GM21515 (cell line): Measurements from ENCODE around the gene CPSF7.
A peak's percentile ranks its signal among the peaks of the same experiment; 100 is the strongest.
"Not testable (repeated sequence)": the region's sequence is repeated elsewhere in the genome, so short reads cannot be mapped to it uniquely, and the experiment has no call there.

Experiments used
- ATAC-seq: cut with Tn5 transposase; IDR thresholded peaks from one replicate; pipeline ENCODE4 v1.9.1; 2021; ENCODE audit not compliant: unreplicated experiment

The CPSF7 gene, protein sequence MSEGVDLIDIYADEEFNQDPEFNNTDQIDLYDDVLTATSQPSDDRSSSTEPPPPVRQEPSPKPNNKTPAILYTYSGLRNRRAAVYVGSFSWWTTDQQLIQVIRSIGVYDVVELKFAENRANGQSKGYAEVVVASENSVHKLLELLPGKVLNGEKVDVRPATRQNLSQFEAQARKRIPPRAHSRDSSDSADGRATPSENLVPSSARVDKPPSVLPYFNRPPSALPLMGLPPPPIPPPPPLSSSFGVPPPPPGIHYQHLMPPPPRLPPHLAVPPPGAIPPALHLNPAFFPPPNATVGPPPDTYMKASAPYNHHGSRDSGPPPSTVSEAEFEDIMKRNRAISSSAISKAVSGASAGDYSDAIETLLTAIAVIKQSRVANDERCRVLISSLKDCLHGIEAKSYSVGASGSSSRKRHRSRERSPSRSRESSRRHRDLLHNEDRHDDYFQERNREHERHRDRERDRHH

DNA sequence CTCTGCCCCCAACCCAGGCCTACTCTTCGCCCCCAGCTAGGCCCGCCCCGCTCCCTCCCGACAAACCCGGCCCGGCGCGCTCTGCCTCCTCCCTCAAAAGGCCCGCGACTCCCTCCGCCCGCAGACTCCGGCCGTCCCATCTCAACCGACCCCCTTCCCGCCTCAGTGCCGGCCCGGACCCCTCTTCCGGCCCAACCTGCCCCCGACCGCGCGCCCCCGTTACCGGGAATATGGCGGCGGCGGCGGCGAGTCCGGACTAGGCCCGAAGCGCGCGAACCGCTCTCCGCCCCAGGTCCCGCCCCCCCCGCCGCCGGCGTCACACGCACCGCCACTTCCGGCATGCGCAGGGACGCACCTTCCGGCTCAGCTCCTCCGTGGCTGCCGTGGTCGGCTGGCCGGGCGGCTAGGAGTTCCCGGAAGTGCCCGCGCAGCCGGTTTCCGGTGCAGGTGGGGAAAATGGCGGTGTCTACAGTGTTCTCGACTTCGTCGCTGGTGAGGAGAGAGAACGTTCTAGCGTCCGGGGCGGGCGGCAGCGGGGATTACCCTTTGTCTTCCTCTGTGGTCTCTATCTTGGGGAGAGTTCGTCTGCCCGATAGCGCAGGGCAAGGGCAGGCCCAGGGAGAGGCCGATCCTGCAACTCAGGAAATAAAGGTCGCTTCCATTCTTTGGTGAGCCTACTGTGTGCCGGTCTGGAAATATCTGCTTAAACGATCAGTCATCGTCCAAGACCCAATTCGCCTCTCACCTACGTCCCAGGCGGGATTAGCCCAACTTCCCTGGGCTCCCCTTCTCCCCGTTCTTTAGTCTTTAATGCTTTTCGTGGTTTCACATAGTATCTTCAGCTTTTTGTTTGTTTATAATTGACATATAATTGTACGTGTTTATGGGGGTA, at the start of gene CPSF7, which contains the start of gene SDHAF2:
Gene CPSF7, minus strand, starts transcription at position 285 of the 892 bp plus-strand sequence. CDS start 740 bp downstream, outside the sequence.
Gene SDHAF2, plus strand, starts transcription at position 434 of the 892 bp plus-strand sequence. Its CDS starts 23 bp downstream, at position 457.
- ATAC-seq, result peak; percentile 77

DNA sequence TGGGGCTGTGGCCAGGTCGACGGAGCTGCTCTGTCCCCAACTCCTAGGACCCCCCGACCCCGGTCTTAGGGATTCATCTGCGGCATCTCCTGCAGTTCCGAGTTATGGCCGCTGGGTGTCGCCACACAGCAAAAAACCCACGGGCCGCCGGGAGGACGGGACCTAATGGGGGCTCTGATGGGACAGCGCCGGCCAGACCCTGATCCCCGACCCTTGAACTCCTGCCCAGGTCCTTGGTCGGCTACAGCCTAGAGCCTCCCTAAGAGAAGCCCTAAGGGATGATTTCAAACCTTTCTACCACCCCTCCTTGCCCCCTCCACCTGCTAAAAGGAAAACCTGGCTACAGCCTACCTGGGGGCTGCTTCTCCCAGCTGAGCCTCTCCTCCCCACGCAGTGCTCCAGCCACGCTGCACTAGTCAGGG, 48.0 kb upstream of the CPSF7 start:
- ATAC-seq, result no peak

DNA sequence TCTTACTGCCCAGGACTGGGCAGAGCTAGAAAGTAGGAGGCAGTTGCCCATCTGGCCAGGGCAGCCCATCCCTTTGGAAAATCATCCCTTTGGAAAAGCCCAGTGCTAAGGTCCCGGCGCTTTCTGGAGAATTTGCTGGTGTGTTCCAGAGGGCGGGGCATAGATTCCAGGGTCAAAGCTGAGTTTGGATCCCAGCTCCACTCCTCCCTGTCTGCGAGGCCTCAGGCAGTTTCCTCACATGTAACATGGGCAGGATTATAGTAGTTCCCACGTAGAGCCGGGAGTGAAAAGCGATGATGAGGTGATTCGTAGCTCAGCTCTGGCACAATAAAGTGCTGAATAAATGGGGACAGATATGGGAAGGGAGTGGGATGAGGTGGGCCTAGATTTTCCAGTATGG, 47.4 kb upstream of the CPSF7 start:
- ATAC-seq, result no peak

DNA sequence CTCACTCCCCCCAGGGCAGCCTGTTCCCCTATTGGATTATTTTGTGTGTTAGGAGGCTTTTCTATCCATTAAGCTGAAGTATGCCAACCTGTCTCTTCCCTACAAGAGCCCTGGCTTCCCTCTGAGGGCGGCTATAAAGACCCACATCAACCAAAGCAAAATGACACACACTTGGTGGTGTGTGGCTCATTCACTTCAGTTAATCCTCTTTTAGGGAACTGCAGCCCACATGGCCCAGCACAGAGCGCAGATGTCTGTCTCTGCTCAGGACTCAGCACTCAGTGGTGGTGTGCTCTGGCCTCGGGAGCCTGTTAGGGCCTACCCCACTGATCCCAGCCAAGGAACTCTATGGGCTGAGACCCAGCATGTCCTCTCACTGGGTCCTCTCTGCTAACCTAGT, 46.6 kb upstream of the CPSF7 start:
- no peak for ATAC-seq

DNA sequence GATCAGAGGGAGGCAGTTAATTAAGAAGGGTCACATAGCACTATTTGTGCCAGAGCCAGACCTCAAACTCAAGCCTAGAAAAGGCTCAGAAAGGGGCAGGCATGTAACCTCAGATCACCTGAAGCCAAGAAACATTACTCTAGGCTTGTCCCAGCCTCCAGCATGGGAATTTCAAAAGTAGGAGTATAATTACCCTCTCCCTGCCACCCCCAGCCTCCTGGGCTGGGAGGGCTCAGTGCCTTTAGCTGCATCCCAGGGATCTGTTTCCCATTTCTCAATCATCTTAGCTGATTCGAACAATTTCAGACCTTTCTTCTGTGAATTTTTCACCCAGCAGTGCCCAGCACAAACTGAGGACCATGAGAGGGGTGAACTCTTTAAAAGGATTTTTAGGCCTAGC, 45.7 kb upstream of the CPSF7 start:
- ATAC-seq, result no peak

DNA sequence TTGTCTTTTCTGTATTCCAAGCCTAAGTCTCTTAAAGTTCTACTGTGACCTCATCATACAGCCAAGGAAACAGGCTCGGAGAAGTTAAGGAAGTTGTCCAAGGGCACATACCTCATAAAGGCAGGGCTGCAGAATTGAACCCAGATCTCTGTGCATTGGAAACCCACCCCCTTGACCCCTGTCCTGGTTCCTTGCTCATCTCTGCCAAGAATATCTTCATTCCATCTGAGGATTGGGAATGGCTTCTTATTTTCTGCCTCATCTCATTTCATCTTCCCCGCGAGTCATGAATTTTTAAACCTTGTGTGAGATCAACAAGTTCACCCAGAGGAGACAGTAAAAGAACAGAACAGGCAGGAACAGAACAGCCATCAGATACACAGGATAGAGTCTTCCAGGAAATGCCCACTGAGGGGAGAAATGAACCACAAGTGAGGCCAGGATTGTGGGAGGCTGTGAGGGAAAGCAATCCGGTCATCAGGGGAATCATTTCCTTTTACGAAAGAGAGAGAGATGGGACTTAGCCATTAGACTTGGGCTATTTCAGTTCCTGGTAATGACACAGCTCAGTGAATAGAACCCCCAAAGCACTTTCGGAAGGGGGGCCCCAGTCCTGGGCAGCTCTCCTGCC, 44.4 kb upstream of the CPSF7 start:
- no peak for ATAC-seq

DNA sequence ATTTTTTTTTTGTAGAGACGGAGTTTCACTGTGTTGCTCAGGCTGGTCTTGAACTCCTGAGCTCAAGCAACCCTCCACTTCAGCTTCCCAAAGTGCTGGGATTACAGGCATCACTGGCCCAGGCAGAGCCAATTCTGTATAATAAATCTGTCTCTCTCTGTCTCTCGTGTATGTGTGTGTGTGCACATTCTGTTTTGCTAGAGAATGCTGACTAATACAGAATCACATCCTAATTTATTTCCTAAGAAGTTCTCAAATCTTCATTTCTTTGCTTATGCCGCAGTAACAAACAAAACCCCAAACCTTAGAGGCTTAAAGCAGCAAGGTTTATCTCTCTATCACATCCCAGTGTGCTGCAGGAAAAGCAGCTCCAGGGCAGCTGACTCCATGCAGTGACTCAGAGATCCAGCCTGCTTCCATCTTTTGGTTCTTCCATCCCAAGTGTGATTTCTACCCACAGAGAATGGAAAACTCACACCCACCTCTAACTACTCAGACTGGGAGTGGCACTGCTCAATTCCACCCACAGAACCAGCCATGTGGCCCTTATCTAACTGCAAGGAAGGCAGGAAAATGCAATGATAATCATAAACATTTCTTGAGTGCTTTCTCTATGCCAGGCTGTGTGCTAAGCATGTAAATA, 43.7 kb upstream of the CPSF7 start:
- ATAC-seq, result no peak

DNA sequence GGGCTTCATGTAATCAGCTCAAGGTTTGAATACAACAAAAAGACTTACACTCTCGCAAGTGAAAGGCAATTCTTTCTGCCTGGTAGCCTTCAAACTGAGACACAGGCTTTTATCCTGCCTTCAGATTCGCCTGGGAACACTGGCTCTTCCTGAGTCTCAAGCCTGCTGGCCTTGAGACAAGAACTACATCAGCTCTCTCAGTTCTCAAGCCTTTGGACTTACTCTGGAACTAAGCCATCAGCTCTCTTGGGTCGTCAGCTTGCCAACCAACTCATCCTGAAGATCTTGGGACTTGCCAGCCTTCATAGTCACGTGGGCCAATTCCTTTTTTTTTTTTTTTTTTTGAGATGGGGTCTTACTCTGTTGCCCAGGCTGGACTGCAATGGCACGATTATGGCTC, 43.1 kb upstream of the CPSF7 start:
- ATAC-seq, result no peak

DNA sequence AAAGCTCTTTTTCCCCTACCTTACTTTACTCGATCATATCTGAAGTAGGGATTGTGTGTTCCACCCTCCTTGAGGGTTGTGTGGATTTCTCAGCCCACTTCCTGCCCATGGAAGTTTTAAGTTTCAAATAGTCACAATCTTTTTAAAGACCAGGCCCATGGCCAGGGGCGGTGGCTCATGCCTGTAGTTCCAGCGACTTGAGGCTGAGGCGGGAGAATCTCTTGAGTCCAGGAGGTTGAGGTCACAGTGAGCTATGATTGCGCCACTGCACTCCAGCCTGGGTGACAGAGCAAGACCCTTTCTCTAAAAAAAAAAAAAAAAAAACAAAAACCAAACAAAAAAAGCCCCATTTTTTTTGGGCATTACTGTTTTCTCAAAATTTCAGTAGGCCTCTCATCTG, 42.5 kb upstream of the CPSF7 start:
- no peak for ATAC-seq

DNA sequence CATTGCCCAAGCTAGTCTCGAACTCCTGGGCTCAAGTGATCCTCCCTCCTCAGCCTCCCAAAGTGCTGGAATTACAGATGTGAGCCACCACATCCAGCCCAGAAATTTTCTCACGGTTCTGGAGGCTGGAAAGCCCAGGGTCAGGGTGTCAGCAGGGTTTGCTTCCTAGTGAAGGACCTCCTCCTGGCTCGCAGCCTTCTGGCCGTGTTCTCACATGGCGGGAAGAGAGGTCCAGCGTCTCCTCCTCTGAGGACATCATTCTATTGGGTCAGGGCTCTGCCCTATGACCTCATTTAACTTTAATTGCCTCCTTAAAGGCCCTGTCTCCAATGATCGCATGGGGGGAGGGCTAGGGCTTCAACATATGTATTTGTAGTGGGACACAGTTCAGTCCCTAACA, 38.2 kb upstream of the CPSF7 start:
- no peak for ATAC-seq

DNA sequence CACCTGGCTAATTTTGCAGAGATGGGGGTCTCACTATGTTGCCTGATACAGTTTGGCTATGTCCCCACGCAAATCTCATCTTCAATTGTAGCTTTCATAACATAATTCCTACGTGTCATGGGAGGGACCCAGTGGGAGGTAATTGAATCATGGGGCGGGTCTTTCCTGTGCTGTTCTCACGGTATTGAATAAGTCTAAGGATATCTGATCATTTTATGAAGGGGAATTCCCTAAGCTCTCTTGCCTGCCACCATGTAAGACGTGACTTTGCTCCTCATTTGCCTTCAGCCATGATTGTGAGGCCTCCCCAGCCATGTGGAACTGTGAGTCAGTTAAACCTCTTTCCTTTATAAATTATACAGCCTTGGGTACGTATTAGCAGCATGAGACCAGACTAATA, 37.8 kb upstream of the CPSF7 start:
- not testable (repeated sequence) for ATAC-seq

DNA sequence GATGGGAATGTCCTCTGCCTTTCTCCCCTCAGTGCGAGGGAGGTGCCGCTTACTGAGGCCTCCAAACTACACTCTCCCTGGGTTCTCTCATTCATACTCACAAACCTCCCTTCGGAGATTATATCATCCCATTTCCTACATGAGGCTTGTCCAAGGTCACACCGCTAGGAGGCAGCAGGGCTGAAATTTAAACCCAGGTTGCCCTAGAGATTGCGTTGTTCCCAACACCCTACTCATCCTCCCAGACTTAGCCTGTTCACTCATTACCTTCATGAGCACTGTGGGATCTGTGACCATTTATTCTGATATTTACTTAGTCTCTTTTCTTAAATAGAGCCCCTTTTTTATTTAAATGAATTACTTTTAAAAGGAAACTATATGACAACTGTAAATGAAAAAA, 31.2 kb upstream of the CPSF7 start:
- ATAC-seq, result no peak

DNA sequence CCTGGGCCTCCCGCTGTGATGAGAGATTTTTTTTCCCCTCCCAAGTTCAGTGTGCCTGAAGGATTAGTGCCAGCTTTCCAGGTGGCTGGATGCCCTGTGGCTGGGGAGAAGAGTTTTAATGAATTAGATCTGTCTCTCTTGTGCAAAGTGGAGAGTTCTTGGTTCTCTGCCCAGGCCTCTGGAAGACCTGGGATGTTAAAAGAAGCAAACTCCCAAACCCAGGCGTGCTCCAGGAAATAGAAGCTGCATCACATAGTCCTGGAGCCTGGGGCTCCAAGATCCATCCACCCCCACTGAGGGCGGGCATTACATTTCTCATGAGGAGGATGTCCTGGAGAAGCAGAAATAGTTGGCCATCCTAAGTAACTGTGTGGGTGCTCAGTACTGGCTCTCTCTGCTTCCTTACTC, 30.7 kb upstream of the CPSF7 start:
- no peak for ATAC-seq

DNA sequence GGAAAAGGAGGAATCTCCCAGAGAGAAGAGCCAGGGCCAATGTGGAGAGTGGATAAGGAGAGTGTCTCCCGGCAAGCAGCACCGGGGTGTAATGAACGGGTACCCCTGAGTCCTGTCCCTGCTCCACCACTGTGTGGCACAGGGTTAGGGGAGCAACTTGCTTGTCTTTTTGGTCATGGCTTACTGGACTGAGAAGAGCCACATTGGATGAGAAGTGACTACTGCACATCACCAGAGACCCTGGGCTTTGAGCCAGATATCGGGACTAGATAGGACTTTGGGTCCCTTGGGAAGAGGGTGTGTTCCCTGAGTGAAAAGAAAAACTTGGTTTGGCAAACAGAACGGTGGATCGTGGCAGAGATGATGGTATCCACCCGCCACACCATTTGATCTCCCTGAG, 24.7 kb upstream of the CPSF7 start:
- ATAC-seq, result no peak

DNA sequence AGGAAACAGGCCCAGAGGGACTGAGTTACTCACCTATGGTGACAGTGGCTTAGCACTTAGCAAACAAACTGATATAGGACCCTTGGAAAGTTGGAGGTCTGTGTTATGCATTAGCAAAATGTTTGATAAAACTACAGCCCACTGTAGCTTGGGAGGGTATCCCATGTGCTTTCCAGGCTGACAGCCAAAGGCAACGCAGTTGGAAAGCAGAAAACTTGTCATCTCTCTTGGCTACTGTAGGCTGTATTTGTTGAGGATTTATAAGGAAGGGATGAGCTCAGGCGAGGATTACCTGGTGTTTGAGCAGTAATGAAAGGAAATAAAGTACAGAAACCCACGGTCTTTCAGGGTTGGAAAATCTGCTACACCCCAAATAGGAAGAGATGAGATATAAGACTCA, 23.9 kb upstream of the CPSF7 start:
- ATAC-seq, result no peak

DNA sequence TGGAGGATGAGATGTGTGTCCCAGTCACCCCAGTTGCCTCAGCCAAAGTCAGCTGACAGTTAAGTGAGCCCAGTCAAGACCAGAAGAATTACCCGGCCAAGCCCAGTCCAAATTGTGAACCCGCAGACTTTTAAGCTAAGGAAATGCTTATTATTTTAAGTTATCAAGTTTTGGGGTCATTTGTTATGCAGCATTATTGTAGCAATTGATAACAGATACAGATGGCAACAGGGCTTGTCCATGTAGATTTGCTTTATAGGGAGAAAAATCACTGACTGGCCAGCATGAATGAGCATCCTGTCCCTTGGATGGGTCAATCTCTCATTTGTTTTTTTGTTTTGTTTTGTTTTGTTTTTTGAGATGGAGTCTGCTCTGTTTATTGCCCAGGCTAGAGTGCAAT, 23.1 kb upstream of the CPSF7 start:
- ATAC-seq, result no peak

DNA sequence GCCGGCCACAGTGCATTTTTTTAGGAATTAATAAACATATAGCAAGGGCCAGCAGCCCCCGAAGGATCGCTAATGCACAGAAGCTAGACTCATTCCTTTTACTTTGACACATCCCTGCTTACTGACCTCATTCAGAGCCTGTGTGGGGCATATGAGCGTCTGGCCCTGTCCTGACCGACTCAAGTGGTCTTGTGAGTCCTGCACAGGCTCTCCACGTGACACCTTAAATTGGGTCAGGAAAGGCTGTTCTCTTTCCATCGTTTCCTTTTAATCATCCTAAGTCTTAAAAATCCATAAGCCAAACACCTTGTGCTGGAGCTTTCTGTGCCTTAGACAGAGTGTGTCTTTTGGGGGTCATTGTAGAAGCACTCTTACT, 18.8 kb upstream of the CPSF7 start:
- ATAC-seq, result no peak

DNA sequence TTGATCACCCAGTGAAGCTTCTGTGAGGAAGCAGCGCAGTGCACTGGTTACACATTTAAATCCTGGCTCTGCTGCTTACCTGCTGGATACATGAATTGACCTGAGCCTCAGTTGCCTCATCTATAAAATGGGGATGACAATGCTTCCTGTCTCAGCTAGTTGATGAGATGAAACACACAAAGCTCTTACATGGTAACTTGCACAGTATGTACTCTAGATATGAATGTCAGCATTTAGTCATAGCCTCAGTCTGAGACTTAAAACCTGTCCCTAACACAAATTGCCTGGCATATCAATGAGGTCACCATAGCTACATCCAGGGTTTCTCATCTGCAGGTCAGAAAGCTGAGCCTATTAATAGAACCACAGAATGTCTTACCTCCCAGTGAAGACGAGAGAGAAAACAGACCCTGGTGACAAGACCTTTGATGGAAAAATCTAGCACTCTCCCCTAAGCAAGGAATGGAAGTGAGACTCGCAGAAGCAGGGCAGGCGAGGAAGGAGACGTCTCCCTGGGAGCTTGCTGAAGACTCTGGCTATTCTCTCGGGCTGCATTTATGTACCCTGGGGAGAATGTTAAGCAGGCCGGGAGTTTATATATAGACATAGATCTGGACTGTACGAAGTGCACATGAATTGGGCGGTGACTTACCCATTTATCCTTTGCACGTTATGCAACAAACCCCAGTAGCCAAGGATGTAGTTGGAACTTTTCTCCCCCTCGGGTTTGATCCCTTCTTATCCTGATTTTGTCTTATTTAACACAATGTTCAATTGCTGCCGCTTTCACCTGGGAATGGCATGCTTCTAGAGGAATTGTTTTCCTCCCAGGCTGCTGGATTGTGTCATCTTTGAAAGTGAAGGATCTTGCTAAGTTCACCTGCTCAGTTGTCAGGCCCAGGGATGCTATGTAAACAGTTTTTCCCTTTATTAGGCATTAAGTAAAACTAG, 18.1 kb upstream of the CPSF7 start:
- ATAC-seq, result no peak

DNA sequence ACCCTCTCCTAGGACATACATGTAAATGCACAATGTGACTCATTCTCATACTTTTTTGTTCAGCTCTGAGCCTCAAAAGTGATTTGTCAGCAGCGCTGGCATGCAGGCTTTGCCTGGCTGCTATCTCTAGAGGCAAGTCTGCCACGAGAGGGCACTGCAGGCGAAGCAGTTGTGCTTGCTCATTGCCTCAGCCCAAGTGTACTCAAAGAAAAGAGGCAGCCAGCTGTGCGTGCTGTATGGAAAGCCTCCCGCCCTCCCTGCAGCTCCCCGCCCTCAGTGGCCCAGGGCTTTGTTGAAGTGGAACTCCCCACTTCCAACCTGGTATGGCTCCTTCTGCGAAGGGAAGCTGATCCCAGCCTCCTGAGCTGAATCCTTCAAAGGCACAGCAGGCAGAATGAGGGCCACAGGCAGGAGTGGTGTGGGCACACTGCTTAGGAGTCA, 16.5 kb upstream of the CPSF7 start:
- ATAC-seq, result no peak

DNA sequence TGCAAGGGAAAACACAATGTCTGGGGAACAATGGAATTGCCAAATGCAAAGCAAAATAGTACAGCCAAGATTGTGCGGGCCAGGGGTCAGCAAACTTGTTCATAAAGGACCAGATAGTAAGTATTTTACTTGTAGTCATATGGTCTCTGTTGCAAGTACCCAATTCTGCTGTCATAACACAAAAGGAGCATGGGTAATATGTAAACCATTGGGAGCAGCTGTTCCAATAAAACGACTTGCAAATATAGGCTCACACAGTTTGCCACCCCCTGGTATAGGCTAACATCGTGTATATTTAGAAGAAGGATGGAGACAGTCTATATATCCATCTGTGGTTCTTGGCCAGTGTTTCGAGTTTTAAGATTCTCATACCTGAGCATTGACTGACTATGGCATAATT, 15.7 kb upstream of the CPSF7 start:
- no peak for ATAC-seq
